Ectodermal cell (in vitro differentiated cells): ENCODE measurements around the gene OVOL1.

Experiments
- H3K27ac ChIP-seq: 2 replicates; pipeline ENCODE4 v1.7.0; 2013; ENCODE audit warnings: mild to moderate bottlenecking, low read depth, low read length; ENCODE audit not compliant: insufficient read depth, poor library complexity, severe bottlenecking
- H3K27me3 ChIP-seq: 2 replicates; pipeline ENCODE4 v1.7.0; 2013; ENCODE audit warnings: mild to moderate bottlenecking, low read length; ENCODE audit not compliant: insufficient read depth, control insufficient read depth, poor library complexity, severe bottlenecking
- H3K36me3 ChIP-seq: one replicate; pipeline ENCODE4 v1.7.0; 2013; ENCODE audit warnings: low read length; ENCODE audit not compliant: control insufficient read depth, insufficient read depth
- H3K4me1 ChIP-seq: one replicate; pipeline ENCODE4 v1.7.0; 2013; ENCODE audit warnings: low read length; ENCODE audit not compliant: control insufficient read depth, insufficient read depth
- H3K4me3 ChIP-seq: 2 replicates; pipeline ENCODE4 v1.7.0; 2013; ENCODE audit warnings: low read depth, low read length, control low read depth; ENCODE audit not compliant: insufficient read depth
- H3K9me3 ChIP-seq: 2 replicates; pipeline ENCODE4 v1.7.0; 2013; ENCODE audit warnings: mild to moderate bottlenecking, low read length, moderate library complexity; ENCODE audit not compliant: control insufficient read depth
- WGBS, 2 experiments: methylation state at CpG; one replicate each; pipeline ENCODE4 v1.1.7; 2013; ENCODE audit warnings: missing lambda C conversion rate in 2 of 2; 5-methylcytosine and 5-hydroxymethylcytosine counted together

OVOL1 gene

DNA sequence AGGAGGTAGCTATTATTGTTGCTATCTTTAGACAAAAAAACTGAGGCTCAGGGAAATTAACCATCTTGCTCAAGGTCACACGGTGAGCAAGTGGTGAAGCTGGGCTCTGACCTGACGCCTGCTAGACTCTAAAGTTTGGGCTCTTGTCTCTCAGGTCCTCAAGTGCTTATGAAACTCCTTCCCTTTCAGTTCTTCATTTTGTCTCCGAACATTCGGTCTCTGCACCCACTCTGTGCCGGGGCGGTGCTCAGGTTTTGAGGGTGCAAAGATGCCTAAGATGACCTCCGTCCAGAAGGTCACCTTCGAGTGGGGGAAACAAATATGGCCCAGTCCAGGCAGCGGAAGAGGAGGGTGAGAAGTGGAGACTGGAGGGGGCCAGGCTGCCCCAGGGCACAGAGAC is 16.0 kb downstream of the OVOL1 start:
- Histone ChIP-seq H3K9me3 (no peaks in the 10 kb centered on the region), H3K36me3 (no peaks in the 10 kb centered on the region), H3K27ac (no peak overlapping the region), H3K27me3 (no peaks in the 10 kb centered on the region), H3K4me1 (no peaks in the 10 kb centered on the region), H3K4me3 (no peak overlapping the region)
- 87 to 89% methylated on average over 9 of the region's 9 CpGs for WGBS, 2 experiments

DNA sequence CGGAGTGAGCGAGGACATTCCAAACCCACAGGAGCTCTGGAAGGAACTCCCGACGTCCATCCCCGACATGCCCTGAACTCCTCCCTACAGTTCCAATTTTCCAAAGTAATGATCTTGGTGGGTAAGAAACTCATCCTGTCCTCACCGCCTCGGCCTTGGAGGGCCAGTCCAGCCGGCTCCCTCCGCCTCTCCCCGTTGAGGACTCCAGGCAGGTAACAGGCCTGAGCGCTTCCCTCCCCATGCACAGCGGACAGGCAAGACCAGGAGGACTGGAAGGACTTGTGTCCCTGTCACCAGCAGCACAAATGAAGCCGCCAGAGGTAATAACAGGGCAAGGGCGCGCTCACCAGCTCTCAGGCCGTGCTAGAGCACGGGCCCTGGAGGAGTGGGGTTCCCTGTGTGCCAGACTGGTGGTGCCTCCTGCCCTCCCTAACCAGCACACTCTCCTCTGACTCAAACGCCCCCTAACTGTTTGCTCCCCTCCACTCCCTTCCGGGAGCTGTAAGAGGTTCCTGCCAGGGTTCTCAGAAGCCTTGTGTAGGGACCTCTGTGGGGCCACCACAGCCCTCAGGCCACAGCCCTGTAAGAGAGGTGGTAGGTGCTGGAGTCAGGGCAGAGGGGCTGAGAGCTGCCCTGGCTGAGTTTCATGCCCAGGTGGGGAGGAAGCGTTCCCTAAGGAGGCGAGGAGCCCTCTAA is 17.1 kb downstream of the OVOL1 start:
- WGBS, 2 experiments: 80 to 83% methylated on average over 21 of the region's 21 CpGs
- Histone ChIP-seq H3K4me3 (no peak overlapping the region), H3K4me1 (no peaks in the 10 kb centered on the region), H3K27me3 (no peaks in the 10 kb centered on the region), H3K9me3 (no peaks in the 10 kb centered on the region), H3K27ac (no peak overlapping the region), H3K36me3 (no peaks in the 10 kb centered on the region)

DNA sequence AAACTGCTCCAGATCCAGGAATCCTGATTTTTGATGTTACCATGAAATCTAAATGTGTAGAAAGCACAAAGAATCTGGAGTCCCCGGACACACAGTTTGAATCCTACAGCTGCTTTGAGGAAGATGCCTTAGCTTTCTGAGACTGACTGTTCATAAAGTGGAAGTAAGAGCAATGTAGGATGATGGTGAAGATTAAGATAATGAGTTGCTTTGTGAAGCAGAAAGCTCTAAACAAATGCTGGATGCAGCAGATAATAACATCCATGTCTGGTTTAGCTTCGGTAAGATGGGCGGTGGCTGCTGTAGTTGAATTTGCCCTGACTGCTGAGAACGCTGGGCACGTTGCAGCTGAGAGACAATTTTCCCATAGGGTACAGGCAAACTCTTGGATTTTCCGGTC is 20.1 kb downstream of the OVOL1 start:
- H3K9me3 ChIP-seq: no peaks in the 10 kb centered on the region
- H3K27me3 ChIP-seq: no peaks in the 10 kb centered on the region
- H3K36me3 ChIP-seq: no peaks in the 10 kb centered on the region
- H3K27ac ChIP-seq: no peak overlapping the region
- 87 to 89% methylated on average over 6 of the region's 6 CpGs for WGBS, 2 experiments
- no peaks in the 10 kb centered on the region for H3K4me1 ChIP-seq
- H3K4me3 ChIP-seq: no peak overlapping the region

DNA sequence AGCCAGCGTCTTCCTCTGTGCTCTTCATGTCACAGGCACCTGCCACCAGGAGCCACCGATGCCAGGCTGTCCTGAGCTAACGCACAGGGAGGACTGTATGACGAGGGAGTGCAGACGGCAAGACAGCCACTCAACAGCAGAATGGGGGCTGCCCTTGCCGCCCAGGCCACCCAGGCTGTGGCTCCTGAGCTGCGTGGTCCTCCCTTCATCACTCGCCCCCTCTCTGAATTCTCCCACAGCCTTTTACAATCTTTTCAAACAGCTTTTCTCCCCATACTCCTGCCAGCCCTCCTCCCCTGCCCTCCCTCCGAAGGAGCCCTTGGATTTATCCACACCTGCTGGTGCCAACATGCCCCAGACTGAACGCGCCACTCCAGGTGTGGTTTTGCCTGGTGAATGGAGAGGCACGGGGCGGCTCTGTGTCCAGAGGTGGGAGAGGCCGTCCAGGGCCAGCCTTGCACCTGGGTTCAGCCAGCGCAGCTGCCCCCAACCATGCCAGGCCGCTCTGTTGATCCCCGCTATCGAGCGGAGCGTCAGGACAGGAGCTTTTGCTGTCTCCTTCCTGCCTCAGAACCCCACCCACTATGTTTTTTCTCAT is 22.0 kb downstream of the OVOL1 start:
- H3K4me1 ChIP-seq: no peaks in the 10 kb centered on the region
- 90% methylated on average over 20 of the region's 20 CpGs for WGBS, 2 experiments
- H3K4me3 ChIP-seq: no peak overlapping the region
- H3K36me3 ChIP-seq: no peaks in the 10 kb centered on the region
- H3K27ac ChIP-seq: no peak overlapping the region
- H3K9me3 ChIP-seq: no peaks in the 10 kb centered on the region
- H3K27me3 ChIP-seq: no peaks in the 10 kb centered on the region

DNA sequence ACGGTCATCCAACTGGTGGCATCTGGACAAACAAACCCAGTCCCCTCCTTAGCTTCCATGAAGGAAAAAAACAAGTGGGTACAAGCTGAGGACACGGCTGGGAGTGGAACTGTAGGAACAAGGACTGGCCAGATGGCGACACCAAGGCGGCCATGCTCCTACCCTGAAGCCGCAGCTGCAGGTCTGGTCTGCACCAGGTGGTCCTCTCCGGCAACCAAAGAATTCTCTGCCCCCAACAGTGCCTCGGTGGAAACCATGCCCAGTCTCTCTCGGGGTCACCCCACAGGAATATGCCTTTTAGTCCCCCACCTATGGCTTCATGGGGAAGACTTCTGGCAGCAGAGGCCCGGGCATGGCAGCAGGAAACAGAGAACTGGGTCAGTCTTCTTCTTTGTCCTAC is 22.6 kb downstream of the OVOL1 start:
- no peak overlapping the region for H3K27ac ChIP-seq
- H3K27me3 ChIP-seq: no peaks in the 10 kb centered on the region
- no peaks in the 10 kb centered on the region for H3K36me3 ChIP-seq
- no peaks in the 10 kb centered on the region for H3K4me1 ChIP-seq
- H3K4me3 ChIP-seq: no peak overlapping the region
- H3K9me3 ChIP-seq: no peaks in the 10 kb centered on the region
- 84 to 85% methylated on average over 9 of the region's 9 CpGs for WGBS, 2 experiments

DNA sequence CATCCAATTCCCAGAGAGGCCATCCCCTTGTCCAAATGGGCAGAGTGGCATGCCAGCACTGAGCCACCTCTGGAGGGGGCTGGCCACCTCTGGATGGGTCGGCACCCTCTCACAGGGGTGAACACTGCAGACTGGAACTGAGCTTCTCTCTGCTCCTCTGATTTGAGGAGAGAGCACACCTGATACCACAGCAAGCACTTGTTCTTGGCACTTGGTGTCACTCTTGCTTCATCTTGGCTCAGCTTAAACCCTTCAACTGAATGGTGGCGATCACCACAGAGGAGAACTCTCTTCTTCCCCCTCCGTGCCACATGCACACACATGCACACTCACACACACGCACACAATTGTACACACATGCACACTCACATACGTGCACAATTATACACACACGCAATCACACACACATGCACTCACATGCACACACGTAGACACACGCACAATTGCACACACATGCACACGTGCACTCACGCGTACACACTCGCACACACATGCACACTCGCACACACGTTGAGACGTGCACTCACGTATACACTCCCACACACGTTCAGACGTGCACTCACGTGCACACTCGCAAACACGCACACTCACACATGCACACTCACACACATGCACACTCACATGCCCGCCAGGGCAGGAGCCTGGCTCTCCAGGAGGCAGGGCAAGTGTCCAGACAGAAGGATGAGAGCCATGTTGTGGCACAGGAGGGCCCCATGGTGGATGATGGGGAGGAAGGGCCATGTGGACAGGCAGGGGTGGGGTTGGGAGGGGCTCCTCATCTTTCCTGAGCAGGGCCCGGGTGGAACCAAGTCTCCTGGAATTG is 23.4 kb downstream of the OVOL1 start:
- Histone ChIP-seq H3K36me3 (no peaks in the 10 kb centered on the region), H3K4me1 (no peaks in the 10 kb centered on the region), H3K27ac (no peak overlapping the region), H3K4me3 (no peak overlapping the region), H3K9me3 (no peaks in the 10 kb centered on the region), H3K27me3 (no peaks in the 10 kb centered on the region)
- 90 to 92% methylated on average over 23 of the region's 23 CpGs for WGBS, 2 experiments

DNA sequence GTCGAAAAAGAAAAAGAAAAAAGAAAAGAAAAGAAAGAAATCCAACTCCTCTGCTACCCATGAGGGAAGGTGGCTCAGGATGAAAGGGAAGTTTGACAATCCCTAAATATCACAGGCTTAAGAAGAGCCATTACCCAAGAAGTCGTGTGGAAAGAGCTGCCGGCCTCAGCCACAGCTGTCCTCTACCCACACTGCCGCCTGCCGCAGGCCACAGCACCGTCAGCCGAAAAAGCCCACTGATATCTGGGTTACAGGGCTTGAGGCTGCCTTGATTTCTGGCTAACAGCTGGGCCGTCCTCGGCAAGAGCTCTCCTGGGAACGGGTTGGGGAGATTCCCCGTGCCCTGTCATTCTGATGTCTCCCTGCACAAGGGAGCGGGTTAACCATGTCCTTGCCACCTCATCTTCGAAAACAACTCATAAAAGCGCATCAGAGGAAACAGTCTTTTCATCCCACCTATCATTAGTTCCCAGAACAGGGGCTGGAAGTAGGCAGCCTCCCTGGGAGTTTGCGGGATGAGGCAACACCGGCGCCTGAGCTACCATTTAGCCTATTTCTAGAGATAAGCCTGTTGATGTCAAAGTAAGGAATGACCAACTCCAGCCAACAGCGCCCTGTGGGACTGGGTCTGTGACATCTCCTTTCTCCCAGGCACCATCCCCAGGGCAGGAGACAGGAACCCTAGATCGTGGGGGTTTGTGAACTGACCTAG is 25.1 kb downstream of the OVOL1 start:
- 75 to 78% methylated on average over 18 to 19 of the region's 19 CpGs for WGBS, 2 experiments
- H3K27me3 ChIP-seq: peaks cover 3% of the 10 kb centered on the region
- H3K36me3 ChIP-seq: no peaks in the 10 kb centered on the region
- no peaks in the 10 kb centered on the region for H3K9me3 ChIP-seq
- no peak overlapping the region for H3K4me3 ChIP-seq
- H3K4me1 ChIP-seq: no peaks in the 10 kb centered on the region
- H3K27ac ChIP-seq: no peak overlapping the region

DNA sequence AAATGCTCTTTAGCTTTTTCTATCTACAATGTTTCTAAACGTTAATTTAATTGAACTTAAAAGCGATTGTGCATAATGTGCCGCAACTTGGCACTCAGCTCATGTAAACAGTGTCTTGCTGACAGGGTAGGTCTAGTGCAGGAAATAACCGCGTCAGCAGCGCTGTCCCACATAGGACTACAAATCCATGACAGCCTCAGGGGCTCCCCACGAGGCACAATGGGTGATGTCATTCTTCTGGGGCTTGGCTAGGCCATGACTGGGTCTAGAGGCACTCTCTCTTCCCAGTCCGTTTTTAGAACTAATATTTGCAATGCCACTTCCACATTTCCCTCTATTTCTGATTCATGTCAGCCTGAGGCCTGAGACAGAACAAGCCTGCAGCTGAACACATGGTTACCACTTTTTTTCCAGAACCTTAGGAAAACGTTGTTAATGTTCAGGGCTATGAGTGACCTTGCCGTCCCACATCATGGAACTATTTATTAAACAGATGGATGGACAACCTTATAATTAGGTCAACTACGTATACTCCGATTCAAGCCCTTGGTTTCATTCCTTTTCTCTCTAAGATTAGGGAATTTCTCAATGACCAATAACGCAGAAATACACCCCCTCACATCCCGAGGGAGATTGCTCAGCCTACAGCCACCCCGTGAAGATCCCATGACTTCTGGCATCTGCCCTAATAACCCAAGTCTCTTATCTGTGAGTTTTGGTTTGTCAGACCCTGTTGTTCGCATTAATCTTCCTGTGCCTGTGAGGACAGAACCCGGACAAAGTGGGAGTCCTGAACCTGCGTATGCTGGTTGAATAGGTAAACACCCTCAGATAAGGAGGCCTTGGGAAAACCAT is 27.5 kb downstream of the OVOL1 start:
- Histone ChIP-seq H3K27ac (no peak overlapping the region), H3K27me3 (peaks cover 14% of the 10 kb centered on the region), H3K36me3 (no peaks in the 10 kb centered on the region), H3K4me1 (no peaks in the 10 kb centered on the region), H3K9me3 (no peaks in the 10 kb centered on the region), H3K4me3 (no peak overlapping the region)
- WGBS, 2 experiments: 84 to 86% methylated on average over 18 of the region's 18 CpGs

DNA sequence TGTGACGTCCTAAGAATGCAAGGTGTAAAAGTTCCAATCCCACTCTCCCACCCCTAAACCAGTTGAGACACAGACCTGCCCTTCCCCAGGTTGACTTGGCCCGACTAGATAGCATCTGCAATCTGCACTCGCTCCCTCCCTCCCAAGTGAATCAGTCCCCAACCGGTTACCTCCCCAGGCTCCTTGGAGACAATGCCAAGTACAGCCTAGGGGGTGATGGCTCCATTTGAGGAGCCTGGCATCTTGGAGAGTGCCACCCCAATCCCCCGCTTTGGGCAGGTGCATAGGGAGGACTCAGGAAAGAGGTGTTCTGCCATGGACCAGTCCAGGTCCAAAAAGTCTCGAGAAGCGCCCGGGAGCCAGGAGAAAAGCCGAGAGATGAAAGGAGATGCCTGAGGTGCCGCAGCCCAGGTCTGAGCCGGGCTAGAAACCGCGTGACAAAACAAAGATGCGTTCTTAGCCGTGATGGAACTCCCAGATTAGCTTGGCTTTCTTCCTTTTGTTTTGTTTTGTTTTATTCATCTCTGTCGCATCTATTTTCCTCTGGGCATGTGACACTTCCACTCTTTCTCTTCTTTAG is 28.2 kb downstream of the OVOL1 start:
- Histone ChIP-seq H3K36me3 (no peaks in the 10 kb centered on the region), H3K27me3 (peaks cover 14% of the 10 kb centered on the region), H3K27ac (no peak overlapping the region), H3K9me3 (no peaks in the 10 kb centered on the region), H3K4me3 (no peak overlapping the region), H3K4me1 (no peaks in the 10 kb centered on the region)
- WGBS, 2 experiments: 89 to 93% methylated on average over 16 of the region's 16 CpGs
